Activated T-cell treated with anti-CD3 and anti-CD28 coated beads for 48 hours (primary cell): ENCODE results near the gene KRR1.
"Not testable (repeated sequence)": the region's sequence is repeated elsewhere in the genome, so short reads cannot be mapped to it uniquely, and the experiment has no call there.

ENCODE experiments used
- DNase-seq: peaks from one replicate; pipeline ENCODE4 v3.0.0-alpha.2; 2020; ENCODE audit warnings: low read depth

KRR1 gene

DNA sequence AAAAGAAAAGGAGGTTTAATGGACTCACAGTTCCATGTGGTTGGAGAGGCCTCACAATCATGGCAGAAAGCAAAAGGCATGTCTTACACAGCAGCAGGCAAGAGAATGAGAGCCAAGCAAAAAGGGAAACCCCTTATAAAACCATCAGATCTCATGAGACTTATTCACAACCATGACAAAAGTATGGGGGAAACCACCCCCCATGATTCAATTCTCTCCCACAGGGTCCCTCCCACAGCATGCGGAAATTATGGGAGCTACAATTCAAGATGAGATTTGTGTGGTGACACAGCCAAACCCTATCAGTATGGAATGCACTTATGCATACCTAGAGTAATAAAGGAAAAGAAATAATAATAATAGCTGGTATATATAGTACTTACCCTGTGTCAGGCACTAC lies 35.3 kb downstream of the KRR1 start:
- DNase-seq = peak; percentile 34

DNA sequence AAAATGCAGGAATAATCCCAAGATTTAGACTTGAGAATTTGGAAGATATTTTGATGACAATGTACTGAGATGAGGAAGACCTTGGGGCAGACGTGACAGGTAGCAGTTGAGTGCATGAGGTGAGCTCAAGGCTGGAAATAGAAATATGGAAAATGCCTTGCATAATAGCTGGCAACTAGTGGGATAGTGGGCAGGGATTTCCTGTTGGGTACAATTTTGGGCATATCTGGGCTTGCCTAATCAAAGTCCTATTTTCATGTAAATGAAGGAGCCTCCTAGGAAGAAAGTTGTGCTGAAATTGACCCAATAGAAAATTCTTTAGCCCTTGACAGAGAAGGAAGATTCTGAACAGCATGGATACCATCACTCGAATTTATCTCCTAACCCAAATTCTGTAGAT lies 37.3 kb downstream of the KRR1 start:
- DNase-seq = no peak

- DNase-seq = no peak
Measured at GRCh38 chr12:75471902-75472890, 39.2 kb downstream of the KRR1 start.

DNA sequence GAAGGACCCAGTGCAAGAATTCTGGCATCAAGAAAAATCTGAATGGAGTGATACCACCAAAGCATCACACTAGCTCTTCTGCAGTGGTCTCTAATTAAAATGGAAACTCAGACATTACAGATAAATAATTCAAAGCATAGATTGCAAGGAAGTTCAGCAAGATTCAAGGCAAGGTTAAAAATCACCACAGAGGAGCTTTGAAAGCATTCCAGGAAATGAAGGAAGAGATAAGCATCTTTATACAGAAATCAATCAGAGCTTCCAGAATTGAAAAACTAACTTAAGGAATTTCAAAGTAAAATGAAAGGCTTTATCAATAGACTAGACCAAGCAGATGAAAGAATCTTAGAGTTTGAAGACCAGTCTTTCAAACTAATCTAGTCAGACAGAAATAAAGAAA lies 51.2 kb downstream of the KRR1 start:
- DNase-seq = no peak

DNA sequence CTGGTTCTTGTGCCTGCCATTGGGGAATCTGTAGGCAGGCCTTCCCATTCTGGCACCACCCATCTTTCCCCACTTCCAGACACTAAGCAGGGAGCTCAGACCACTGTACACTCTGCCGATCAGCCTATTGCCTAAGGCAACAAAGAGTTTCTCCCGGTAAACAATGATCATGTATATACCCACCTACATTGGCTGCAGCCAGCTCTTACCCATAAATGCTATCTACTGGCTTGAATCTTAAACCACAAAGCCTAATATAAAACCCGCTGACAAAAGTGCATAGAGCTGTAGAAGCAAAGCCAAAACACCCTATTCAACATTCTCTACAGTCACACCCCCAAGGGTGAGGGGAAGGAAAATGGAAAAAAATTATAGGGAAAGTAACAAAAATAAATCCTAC lies 51.7 kb downstream of the KRR1 start:
- DNase-seq = no peak

- DNase-seq = not testable (repeated sequence)
Measured at GRCh38 chr12:75457866-75458265, 53.5 kb downstream of the KRR1 start.

GRCh38 chr12:75457191-75457590 lies 54.2 kb downstream of the KRR1 start:
- DNase-seq = no peak

DNA sequence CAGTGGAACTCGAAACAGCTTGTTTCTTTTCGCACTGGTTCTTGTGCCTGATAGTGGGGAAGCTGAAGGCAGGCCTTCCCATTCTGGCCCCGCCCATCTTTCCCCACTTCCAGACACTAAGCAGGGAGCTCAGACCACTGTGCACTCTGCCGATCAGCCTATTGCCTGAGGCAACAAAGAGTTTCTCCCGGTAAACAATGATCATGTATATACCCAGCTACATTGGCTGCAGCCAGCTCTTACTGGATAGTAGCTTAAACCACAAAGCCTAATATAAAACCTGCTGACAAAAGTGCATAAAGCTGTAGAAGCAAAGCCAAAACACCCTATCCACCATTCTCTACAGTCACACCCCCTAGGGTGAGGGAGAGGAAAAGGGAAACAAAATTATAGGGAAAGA lies 55.6 kb downstream of the KRR1 start:
- DNase-seq = no peak

GRCh38 chr12:75452675-75453330 lies 58.6 kb downstream of the KRR1 start:
- DNase-seq = no peak

- no peak for DNase-seq
Measured at GRCh38 chr12:75447691-75448393, 63.6 kb downstream of the KRR1 start.

GRCh38 chr12:75446857-75447256 lies 64.6 kb downstream of the KRR1 start:
- no peak for DNase-seq

DNA sequence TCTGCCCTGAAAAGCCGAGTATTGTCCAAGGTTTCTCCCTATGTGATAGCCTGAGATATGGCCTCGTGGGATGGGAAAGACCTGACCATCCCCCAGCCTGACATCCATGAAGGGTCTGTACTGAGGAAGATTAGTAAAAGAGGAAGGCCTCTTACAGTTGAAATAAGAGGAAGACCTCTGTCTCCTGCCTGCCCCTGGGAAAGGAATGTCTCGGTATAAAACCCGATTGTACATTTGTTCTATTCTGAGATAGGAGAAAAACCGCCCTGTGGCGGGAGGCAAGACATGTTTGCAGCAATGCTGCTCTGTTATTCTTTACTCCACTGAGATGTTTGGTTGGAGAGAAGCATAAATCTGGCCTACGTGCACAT lies 66.3 kb downstream of the KRR1 start:
- DNase-seq = not testable (repeated sequence)

- no peak for DNase-seq
Measured at GRCh38 chr12:75444429-75445136, 66.8 kb downstream of the KRR1 start.

GRCh38 chr12:75443709-75444108 lies 67.7 kb downstream of the KRR1 start:
- DNase-seq = no peak

DNA sequence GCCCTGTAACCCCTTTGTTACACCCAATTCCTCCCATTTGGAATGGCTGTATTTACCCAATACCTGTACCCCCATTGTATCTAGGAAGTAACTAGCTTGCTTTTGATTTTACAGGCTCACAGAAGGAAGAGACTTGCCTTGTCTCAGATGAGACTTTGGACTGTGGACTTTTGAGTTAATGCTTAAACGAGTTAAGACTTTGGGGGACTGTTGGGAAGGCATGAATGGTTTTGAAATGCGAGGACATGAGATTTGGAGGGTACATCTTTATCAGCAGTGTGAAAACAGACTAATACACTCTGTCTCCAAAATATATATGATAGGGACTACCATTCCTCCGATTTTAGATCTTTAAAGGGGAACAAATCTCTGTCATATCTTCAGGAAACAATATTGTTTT lies 69.0 kb downstream of the KRR1 start:
- not testable (repeated sequence) for DNase-seq

DNA sequence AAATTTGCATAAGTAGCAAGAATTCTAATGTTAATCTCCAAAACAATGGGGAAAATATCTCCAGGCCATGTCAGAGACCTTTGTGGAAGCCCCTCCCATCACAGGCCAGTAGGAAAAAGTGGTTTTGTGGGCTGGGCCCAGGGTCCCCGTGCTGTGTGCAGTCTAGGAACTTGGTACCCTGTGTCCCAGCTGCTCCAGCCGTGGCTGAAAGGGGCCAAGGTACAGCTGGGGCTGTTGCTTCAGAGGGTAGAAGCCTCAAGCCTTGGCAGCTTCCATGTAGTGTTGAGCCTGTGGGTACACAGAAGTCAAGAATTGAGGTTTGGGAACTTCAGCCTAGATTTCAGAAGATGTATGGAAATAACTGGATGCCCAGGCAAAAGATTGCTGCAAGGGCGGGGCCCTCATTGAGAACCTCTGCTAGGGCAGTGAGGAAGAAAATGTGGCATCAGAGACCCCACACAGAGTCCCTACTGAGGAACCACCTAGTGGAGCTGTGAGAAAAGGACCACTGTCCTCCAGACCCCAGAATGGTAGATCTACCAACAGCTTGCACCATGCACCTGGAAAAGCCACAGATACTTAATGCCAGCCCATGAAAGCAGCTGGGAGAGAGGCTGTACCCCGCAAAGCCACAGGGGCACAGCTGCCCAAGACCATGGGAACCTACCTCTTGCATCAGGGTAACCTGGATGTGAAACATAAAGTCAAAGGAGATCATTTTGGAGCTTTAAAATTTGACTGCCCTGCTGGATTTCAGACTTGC lies 69.5 kb downstream of the KRR1 start:
- not testable (repeated sequence) for DNase-seq
